ENCODE measurements around the gene PSMD1.

- TF ChIP-seq, protein P1, sequence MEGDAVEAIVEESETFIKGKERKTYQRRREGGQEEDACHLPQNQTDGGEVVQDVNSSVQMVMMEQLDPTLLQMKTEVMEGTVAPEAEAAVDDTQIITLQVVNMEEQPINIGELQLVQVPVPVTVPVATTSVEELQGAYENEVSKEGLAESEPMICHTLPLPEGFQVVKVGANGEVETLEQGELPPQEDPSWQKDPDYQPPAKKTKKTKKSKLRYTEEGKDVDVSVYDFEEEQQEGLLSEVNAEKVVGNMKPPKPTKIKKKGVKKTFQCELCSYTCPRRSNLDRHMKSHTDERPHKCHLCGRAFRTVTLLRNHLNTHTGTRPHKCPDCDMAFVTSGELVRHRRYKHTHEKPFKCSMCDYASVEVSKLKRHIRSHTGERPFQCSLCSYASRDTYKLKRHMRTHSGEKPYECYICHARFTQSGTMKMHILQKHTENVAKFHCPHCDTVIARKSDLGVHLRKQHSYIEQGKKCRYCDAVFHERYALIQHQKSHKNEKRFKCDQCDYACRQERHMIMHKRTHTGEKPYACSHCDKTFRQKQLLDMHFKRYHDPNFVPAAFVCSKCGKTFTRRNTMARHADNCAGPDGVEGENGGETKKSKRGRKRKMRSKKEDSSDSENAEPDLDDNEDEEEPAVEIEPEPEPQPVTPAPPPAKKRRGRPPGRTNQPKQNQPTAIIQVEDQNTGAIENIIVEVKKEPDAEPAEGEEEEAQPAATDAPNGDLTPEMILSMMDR (conservative IDR thresholded peaks at IDR 0.05; ENCODE audit: low read depth, low read length): no peak
- TF ChIP-seq EZH2 (IDR thresholded peaks at IDR 0.05; ENCODE audit: borderline replicate concordance, low read depth, low read length, poor library complexity, severe bottlenecking): no peak
These were observed 55.3 kb downstream of the PSMD1 start for GRCh38 chr2:231111987-231112386.
